ENCODE data around the gene FYN. TPM values are rescaled to one million over a fixed set of nuclear protein-coding genes. Genes with fewer than 3 reads are reported as not detected.

FYN gene
- total and polyA plus RNA-seq, 2 of the 4 experiments (the other 2 are of a cell fraction), result 30.8 to 36.4 TPM

- dilution Hi-C loops (cut with HindIII; ENCODE audit: low sequenced_read_pairs, unreplicated experiment) (no loop called here), intact Hi-C loops (cut with micrococcal nuclease) (loop anchor here (5.0 kb wide), 1 partner anchor 205 kb away; the partner anchor contains the start of gene REV3L), in situ Hi-C loops (cut with MboI; ENCODE audit: low sequenced_read_pairs) (loop anchor here (25.0 kb wide), 1 partner anchor 650 kb away; no protein-coding TSS in a partner anchor)
- Histone ChIP-seq H3K4ac (ENCODE audit: low read depth, low read length) (no peak overlapping the region), H3K4me1 (ENCODE audit: control insufficient read depth, insufficient read depth, low read length) (peaks cover 10% of the 10 kb centered on the region), H2AK5ac (ENCODE audit: low read depth, low read length) (no peak overlapping the region), H3K9ac (ENCODE audit: low read depth, low read length) (no peak overlapping the region), H4K8ac (ENCODE audit: low read depth in 2 of 2, low read length in 2 of 2) (no peak overlapping the region), H4K5ac (ENCODE audit: low read depth, low read length) (no peak overlapping the region), H3K36me3 (ENCODE audit: control insufficient read depth, insufficient read depth, low read length) (peaks cover 38% of the 10 kb centered on the region), H2BK5ac (ENCODE audit: low read depth, low read length, poor library complexity, severe bottlenecking) (no peak overlapping the region), H4K91ac (ENCODE audit: insufficient read depth, low read depth, low read length) (no peak overlapping the region), H3K56ac (ENCODE audit: extremely low read depth, insufficient read depth, low read length) (no peak overlapping the region), H3K27ac (ENCODE audit: insufficient read depth, low read length) (no peak overlapping the region), H3K4me2 (ENCODE audit: low read depth, low read length) (no peak overlapping the region), H4K20me1 (ENCODE audit: insufficient read depth, low read length) (no peaks in the 10 kb centered on the region), H3K9me1 (ENCODE audit: insufficient read depth, low read length) (peaks cover 8% of the 10 kb centered on the region; the same call in 1 of the 2 replicates), H3K79me1 (ENCODE audit: low read depth in 1 of 2, low read length in 2 of 2) (peaks cover 0 to 6% of the 10 kb centered on the region in 2 experiments; a peak in 1 of 4 replicates), H3K18ac (ENCODE audit: low read depth, low read length) (no peak overlapping the region), H2BK15ac (ENCODE audit: low read depth, low read length) (no peak overlapping the region), H3K9me3 (ENCODE audit: control insufficient read depth, insufficient read depth, low read length) (no peaks in the 10 kb centered on the region), H2AK9ac (replicated peaks; ENCODE audit: low read depth, low read length, poor library complexity) (no peak overlapping the region), H3K4me3 (ENCODE audit: insufficient read depth, low read depth, low read length) (no peak overlapping the region), H2BK20ac (ENCODE audit: low read depth, low read length) (no peak overlapping the region), H3K14ac (replicated peaks; ENCODE audit: low read depth, low read length) (no peak overlapping the region), H2AFZ (replicated peaks; ENCODE audit: low read length, poor library complexity) (no peak overlapping the region), H3K27me3 (ENCODE audit: control insufficient read depth, insufficient read depth, low read length) (no peaks in the 10 kb centered on the region), H3K23ac (ENCODE audit: low read depth, low read length) (no peak overlapping the region), H2BK120ac (ENCODE audit: low read depth, low read length) (no peak overlapping the region)
- POLR2A ChIA-PET (ENCODE audit: unreplicated experiment), result no interaction called here
- CTCF ChIA-PET, result interaction anchor here (0.7 kb wide), 1 partner anchor 79 kb away, joined by 3 read pairs; no protein-coding TSS in a partner anchor
- DNase-seq (no peak), ATAC-seq (ENCODE audit: low read depth) (no peak)
- TF ChIP-seq CHD1 (IDR thresholded peaks at IDR 0.05; ENCODE audit: low read depth, low read length), result no peak
- TF ChIP-seq RCOR1 (IDR thresholded peaks at IDR 0.05; ENCODE audit: insufficient replicate concordance, low read length), result no peak
- no peak for TF ChIP-seq CEBPB (IDR thresholded peaks at IDR 0.05; ENCODE audit: low read depth, low read length)
- TF ChIP-seq MAFK (IDR thresholded peaks at IDR 0.05; ENCODE audit: low read depth, low read length), result no peak
- TF ChIP-seq CTCF (conservative IDR thresholded peaks at IDR 0.05; ENCODE audit: low read depth, low read length), result no peak
- TF ChIP-seq POLR2A (IDR thresholded peaks at IDR 0.05; ENCODE audit: low read depth, low read length), result no peak
- no peak for TF ChIP-seq RAD21 (IDR thresholded peaks at IDR 0.05; ENCODE audit: low read length)
- no peak for TF ChIP-seq RFX5 (IDR thresholded peaks at IDR 0.05; ENCODE audit: low read depth, low read length)
- no peak for TF ChIP-seq USF2 (IDR thresholded peaks at IDR 0.05; ENCODE audit: low read depth, low read length)
- no peak for TF ChIP-seq FOS (IDR thresholded peaks at IDR 0.05; ENCODE audit: low read depth, low read length)
- no peak for TF ChIP-seq ELK1 (IDR thresholded peaks at IDR 0.05; ENCODE audit: borderline replicate concordance, low read depth, low read length)
- no peak for TF ChIP-seq MXI1 (IDR thresholded peaks at IDR 0.05; ENCODE audit: borderline replicate concordance, low read depth, low read length)
- no peak for TF ChIP-seq NFE2L2 (IDR thresholded peaks at IDR 0.05; ENCODE audit: low read depth, low read length)
- TF ChIP-seq BHLHE40 (IDR thresholded peaks at IDR 0.05; ENCODE audit: low read depth, low read length), result no peak
- TF ChIP-seq SMC3 (IDR thresholded peaks at IDR 0.05; ENCODE audit: low read depth, low read length), result no peak
- TF ChIP-seq MAZ (IDR thresholded peaks at IDR 0.05; ENCODE audit: borderline replicate concordance, low read depth, low read length), result no peak
- BruUV-seq (replicated peaks), result no TSS peak
Measured at GRCh38 chr6:111687652-111688051, 185.6 kb downstream of the FYN start.

Data from IMR-90 (cell line).